ENCODE results near the gene H3-3A. TPM values are rescaled to one million over a fixed set of nuclear protein-coding genes. Genes with fewer than 3 reads are reported as not detected.
"Not testable (repeated sequence)": the region's sequence is repeated elsewhere in the genome, so short reads cannot be mapped to it uniquely, and the experiment has no call there.

Gene H3-3A
- total RNA-seq, 1 donor = 148 TPM

- H3K4me3 ChIP-seq (ENCODE audit: low read depth, low read length) = no peak overlapping the region
- TF ChIP-seq CTCF (IDR thresholded peaks at IDR 0.05; ENCODE audit: insufficient read depth, low read depth, low read length) = no peak
- peak; percentile 30 for DNase-seq (ENCODE audit: low read depth)
These were observed 28.9 kb downstream of the H3-3A start for GRCh38 chr1:226091461-226091860.

- H3K4me3 ChIP-seq (ENCODE audit: low read depth, low read length); DNase-seq (ENCODE audit: low read depth): not testable (repeated sequence)
These were observed 29.7 kb downstream of the H3-3A start for GRCh38 chr1:226092048-226092820.

DNA sequence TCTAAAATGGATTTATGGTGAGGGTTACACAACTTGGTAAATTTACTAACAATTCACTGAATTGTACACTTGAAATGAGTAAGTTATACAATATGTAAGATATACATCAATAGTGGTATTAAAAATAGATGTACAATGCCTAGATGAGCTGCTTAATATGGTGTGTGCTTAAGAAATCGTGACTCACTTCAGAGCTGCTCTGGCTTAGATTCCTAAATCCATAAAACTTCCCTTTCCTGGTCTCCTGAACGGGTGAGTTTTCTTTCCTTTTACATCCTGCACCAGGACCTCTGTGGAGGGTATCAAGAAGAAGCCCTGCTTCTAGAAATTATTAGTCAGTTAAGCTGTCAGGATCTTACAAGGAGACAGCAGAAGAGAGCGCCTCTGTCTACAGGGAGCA lies 30.4 kb downstream of the H3-3A start:
- no peak for TF ChIP-seq CTCF (IDR thresholded peaks at IDR 0.05; ENCODE audit: insufficient read depth, low read depth, low read length)
- no peak overlapping the region for H3K4me3 ChIP-seq (ENCODE audit: low read depth, low read length)
- peak; percentile 55 for DNase-seq (ENCODE audit: low read depth)

- no peak for TF ChIP-seq CTCF (IDR thresholded peaks at IDR 0.05; ENCODE audit: insufficient read depth, low read depth, low read length)
- DNase-seq (ENCODE audit: low read depth) = no peak
- H3K4me3 ChIP-seq (ENCODE audit: low read depth, low read length) = no peak overlapping the region
These were observed 31.1 kb downstream of the H3-3A start for GRCh38 chr1:226093621-226094020.

DNA sequence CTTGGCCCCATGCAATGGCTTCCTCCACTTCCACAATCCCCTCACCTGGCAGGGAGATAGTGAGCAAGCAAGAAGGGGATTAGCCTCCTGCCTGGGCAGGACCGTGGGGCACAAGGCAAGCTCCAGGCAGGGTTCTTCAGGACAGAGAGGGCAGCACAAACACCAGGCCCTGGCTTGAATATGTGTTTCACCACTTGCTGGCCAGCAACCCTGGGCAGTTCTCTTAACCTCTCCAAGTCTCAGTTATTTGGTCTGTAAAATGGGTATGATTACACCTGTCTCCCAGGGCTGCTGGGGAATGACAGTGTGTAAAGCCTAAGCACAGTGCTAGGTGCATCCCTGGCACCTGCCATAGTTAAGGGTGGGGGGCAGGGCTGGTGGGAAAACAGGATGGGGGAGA lies 31.9 kb downstream of the H3-3A start:
- DNase-seq (ENCODE audit: low read depth) = no peak
- H3K4me3 ChIP-seq (ENCODE audit: low read depth, low read length) = no peak overlapping the region
- TF ChIP-seq CTCF (IDR thresholded peaks at IDR 0.05; ENCODE audit: insufficient read depth, low read depth, low read length) = no peak

- DNase-seq (ENCODE audit: low read depth) = no peak
- no peak for TF ChIP-seq CTCF (IDR thresholded peaks at IDR 0.05; ENCODE audit: insufficient read depth, low read depth, low read length)
- no peak overlapping the region for H3K4me3 ChIP-seq (ENCODE audit: low read depth, low read length)
These were observed 32.8 kb downstream of the H3-3A start for GRCh38 chr1:226095286-226095685.

DNA sequence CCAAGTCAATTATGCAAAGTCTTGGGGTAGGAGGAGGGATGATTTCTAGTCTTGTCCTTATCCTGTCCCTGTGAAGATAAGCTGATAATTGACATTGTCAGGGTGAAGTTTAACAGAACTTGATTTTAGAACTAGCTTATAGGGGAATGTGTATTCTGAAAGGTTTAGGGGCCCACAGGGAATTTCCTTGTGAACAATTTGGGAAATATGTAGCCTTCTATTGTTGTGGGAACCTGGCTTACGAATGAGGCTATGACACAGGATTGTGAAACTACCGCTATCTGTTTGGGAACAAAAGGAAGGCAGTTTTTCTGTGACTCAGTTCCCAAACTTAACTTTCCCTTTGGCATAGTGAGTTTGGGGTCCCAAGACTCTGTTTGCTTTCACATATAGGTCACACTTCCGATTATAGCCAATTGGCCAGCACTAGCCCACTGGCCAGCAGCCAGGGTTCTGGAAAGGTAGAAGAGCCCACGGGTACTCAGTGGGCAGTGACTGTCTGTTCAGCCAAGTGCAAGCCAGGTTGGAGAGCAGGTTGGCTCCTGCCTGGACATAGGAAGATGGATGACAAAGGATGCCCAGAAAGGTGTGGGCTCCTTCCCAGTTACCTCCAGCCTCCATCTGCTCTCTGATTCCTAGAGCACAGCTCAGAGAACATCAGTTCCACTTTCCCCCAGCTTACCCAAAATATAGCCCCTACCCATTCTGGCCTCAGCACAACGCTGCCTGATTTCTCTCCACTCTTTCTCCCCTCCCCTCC lies 35.5 kb downstream of the H3-3A start:
- H3K4me3 ChIP-seq (ENCODE audit: low read depth, low read length) = no peak overlapping the region
- TF ChIP-seq CTCF (IDR thresholded peaks at IDR 0.05; ENCODE audit: insufficient read depth, low read depth, low read length) = no peak
- DNase-seq (ENCODE audit: low read depth) = peak; percentile 63
